Fibroblast of peridontal ligament (primary cell): Measurements from ENCODE around the gene GRIN2C.

ENCODE experiments used
- DNase-seq: peaks from one replicate; pipeline ENCODE4 v3.0.0-alpha.2; 2010; ENCODE audit errors: extremely low read depth

GRIN2C gene

DNA sequence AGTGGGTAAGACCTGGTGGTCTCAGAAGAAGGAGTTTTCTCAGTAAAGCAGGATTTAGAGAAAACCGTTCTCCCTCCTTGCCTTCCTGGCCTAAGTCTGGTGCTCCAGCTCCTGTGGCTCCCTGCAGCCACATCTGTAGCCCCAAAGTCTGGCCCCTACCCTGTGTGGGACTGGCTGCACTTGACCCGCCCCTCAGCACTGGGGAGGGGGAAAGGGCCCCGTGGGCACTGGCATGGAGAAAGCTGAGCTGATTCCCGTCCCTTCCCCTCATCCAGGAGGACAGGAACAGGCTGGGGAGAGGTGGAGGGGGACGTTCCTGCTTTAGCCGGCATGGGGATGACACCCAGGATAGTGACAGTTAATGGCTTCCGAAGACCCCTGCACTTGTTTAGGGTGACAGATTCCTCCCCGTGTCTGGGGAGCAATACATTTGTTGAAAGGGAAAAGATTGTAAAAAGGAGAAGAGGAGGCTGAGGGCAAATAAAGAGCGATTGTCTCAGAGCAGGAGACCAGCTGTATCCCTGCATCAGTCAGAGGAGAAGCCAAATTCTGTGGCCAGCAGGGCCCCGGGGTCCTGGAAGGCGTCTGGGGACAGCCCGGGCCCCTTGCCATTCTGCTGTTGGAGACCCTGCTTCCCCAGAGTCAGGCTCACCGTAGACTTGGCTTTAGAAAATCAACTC is 37.9 kb downstream of the GRIN2C start:
- DNase-seq: no peak

DNA sequence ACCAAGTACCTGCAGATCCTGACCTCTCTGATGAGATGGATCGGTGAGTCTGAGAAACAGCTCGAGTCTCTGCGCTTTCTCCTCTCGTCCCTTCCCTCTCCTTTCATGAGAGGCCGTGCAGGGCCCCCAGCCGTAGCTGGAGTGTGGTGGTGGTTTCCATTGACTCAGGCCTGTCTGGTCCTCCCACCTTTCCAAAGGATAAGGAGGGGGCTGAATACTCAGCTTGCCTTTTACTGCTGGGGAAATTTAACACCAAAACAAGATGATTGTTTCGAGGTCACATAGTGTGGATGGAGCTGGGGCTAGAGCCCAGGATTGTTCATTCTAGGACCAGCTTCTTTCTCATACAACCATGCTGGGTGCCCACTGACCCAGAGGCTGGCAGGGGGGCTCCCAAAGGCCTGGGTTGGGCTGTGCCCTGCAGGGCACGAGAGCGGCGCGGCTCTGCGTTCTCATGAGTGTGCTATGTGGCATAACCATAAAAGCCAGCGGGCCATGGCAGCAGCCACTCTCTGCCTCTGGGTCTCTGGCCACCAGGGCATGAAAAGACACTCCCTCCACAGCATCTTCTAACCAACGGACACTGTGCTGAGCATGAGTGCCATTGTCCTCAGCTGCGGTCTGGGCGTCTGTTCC is 39.8 kb downstream of the GRIN2C start:
- DNase-seq: no peak

DNA sequence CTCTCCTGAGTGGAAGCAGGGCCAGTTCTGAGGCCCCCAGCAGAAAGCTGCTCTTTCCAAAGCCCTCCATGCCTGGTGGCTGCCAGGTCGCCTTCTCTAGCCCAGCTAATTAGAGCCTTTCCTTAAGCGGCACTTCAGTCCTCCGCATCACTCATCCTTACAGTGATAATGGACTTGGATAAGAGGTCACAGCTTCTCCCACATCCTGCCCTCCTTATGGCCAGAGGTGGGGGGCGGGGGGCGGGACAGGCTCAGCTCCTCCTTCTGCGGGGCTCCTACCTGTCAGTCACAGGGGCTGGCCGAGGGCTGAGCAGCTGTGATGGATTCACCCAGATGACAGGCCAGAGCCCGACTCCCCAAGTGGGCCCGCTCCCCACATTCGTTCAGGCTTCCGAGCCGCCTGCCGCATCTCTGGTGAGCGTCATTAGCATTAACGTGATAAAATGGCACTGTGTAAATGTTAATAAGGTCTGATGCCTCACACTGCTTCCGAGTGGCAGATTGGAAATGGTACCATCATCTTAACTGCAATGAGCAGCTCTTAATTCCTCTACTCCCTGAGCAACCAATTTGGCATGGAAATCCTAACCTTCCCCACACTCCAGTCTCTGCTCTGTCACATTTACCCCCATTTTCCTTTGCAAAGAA is 41.3 kb downstream of the GRIN2C start:
- DNase-seq: no peak

GRCh38 chr17:74816905-74817620 is 42.6 kb downstream of the GRIN2C start:
- DNase-seq: no peak

DNA sequence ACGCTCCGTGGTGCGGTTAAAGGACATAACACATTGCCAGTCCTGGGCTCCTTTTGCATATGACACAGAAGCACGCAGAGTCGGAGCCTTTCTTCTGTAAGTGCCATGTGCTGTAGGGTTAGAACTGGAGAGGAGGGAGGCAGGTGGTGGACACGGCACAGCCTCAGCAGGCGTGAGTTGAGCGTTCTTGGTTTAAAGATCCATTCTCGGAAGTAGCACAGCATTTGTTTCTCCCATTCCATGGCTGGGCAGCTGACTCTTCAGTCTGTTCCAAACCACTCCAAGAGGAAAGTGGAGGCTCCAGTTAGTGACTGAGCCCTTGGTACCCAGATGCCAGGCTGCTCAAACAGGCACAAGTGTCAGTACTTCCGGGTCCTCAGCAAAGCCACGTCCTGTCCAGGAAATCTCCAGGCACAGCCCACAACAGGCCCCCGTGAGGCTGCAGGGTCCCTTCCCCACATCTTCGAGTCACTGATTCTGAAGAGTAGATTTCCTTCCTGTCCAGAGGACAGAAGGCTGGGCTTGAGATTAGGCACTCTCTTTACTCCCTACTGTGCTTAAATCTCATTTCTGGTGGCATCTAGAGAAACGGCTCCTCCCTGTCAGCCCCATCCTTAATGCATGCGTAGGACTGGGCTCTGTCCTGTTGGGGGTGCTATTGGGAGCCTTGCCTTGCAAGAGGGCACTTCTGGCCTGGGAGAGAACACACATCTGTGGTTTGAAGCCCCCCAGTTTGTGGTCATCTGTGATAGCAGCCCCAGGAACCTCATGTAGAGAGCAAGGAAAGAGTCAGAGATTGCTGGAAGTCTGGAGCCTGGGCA is 43.9 kb downstream of the GRIN2C start:
- no peak for DNase-seq

DNA sequence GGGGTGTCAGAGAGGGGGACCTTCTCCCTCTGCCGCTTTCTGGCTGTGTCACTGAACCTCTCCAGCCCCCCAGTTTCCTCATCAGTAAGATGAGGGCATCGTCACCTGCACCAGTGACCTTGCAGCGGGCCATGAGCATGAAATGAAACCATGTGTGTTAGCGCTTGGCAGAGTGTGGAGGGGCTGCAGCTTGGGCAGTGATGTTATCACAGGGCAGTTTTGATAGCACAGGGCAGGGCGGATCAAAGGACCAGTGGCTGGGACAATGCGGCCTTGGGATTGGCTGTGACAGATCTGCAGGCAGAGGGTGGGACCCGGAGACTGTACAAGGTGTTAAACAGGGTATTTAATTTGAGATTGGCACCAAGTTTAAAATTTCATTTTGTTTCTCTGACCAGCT is 44.6 kb downstream of the GRIN2C start:
- no peak for DNase-seq

GRCh38 chr17:74814453-74814852 is 45.2 kb downstream of the GRIN2C start:
- no peak for DNase-seq

DNA sequence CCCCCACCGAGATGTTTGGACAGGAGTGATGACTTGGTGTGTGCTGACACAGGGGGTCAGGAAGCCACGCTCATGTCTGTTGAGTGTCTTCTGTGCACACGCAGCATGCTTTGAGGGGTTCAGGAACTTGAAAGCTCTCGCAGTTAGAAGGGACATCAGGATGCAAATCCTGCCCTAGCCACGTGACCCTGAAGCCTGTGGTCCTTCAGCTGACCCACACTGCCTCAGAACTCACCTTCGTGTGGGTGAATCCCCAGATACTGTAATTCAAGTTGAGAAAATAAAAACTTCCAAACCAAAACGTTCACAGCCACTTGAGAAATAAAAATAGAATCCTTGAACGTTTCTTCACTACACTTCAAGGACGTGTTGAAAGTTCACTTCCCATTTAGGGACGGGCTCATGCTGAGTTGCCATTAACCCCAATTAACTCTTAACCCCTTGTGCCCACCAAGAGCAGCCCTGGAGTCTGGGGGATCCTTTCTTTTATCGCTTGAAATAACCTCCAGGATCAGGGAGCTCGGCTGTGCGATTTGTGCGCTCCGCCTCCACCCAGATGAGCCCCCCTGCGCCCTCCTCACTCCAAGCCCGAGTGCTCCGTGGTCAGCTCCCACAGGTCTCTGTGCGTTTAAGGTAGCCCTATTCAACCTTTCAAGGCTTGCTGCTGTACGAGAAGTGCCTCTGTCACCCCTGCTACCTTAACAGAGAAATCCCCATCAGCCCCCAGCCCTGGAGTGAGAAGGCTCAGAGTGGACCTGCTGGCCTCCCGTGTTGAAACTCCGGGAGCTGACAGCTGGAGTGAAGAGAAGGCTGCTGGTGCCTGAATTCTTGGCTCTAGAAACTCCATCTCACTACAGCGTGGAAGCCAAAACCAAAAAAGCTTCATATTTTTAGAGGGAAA is 47.3 kb downstream of the GRIN2C start:
- DNase-seq: no peak

GRCh38 chr17:74810699-74811485 is 48.8 kb downstream of the GRIN2C start:
- DNase-seq: no peak

- DNase-seq: no peak
Measured at GRCh38 chr17:74808714-74809430, 50.8 kb downstream of the GRIN2C start.

DNA sequence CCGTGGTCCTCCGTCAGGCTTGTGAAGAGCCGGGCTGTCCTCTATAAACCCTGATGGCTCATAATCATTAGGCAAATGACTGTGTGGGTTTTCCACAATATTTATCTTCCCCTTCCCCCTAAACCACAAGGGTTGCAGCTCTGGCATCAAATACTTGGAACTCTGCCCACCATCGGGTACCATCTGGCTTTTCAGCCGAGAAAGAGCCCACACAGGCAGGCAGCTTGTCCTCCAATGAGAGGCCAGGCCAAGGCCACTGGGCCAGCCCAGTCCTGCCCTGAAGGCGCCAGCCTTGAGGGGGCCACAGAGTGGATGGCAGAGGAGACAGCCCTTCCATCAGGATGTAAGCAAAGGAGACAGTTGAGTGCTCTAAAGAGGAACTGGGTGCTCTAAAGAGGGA is 51.8 kb downstream of the GRIN2C start:
- peak; percentile 13 for DNase-seq

- DNase-seq: no peak
Measured at GRCh38 chr17:74807441-74807840, 52.2 kb downstream of the GRIN2C start.

- DNase-seq: no peak
Measured at GRCh38 chr17:74806334-74806733, 53.4 kb downstream of the GRIN2C start.

DNA sequence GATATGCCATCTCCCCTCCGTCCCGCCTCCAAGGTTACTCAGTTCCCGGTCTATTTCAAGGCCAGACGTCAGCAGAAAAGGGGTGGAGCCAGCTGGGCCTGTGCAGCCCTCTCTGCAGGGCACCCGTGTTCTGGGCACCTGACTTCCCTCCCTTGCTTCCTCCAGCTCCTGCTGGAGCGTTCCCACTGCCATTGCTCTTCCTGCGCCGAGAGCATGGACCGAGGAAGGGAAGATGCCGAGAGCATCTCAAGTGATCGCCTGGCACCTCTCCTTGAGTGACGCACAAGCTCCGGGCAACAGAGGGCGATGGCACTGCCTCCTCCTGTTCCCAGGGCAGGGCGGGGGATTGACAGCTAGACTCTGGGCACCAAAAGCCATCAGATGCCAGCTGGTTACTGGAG is 54.1 kb downstream of the GRIN2C start:
- no peak for DNase-seq

DNA sequence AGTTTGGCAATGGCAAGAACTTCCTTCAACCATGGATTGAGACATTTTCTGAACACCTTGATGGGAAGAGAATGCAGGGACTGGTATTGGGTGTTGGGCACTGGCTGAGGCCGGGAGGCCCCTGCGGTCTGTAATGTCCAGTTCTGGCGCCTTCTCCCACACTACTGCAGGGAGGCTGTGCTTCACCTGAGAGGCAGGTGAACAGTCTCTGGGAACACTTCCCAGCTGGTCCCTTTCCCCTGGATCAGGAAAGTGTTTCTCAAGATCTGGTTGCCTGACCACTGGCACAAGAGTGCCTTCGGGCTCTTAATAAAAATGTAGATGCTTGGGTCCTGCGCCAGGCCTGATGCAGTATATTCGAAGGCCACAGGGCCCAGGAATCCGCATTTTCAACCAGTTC is 55.0 kb downstream of the GRIN2C start:
- DNase-seq: no peak

DNA sequence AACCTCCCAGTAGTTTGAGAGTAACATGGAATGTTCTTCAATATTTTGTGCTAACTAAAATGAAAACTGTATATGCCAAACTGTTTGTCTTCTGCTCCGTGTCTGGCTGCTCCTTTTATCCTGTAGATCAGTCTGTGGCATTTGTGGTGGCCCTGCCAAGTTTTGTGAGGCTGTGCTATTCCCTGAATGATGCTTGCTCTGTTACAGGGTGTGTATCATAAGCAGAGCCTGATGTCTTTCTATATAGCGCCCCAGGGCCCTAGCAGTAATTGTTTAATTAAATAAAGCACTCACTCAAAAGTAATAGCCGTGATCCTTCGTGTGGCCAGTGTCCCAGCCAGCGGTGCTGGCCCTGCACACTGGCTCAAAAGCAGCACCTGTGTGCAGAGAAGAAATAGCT is 55.7 kb downstream of the GRIN2C start:
- DNase-seq: no peak

GRCh38 chr17:74803388-74803930 is 56.2 kb downstream of the GRIN2C start:
- DNase-seq: no peak

GRCh38 chr17:74801896-74802295 is 57.8 kb downstream of the GRIN2C start:
- DNase-seq: no peak

GRCh38 chr17:74800531-74800930 is 59.2 kb downstream of the GRIN2C start:
- no peak for DNase-seq
